HEK293 (cell line): ENCODE results near the gene MPG.

Experiments used
- ZNF280D ChIP-seq: fragments of 450-650 bp; formaldehyde crosslinking; IDR thresholded peaks from 2 replicates; pipeline ENCODE4 v1.5.1; 2016; ENCODE audit warnings: missing biosample characterization, missing genetic modification characterization
- ZNF362 ChIP-seq: fragments of 450-650 bp; formaldehyde crosslinking; IDR thresholded peaks from 2 replicates; pipeline ENCODE4 v1.5.1; 2016; ENCODE audit warnings: missing biosample characterization, missing genetic modification characterization
- ZSCAN5A ChIP-seq: fragments of 450-650 bp; formaldehyde crosslinking; IDR thresholded peaks from 2 replicates; pipeline ENCODE4 v1.5.1; 2016; ENCODE audit warnings: missing biosample characterization, missing genetic modification characterization

- TF ChIP-seq ZNF362 (no peak), ZSCAN5A (tag by site-specific recombination) (no peak), ZNF280D (tag by site-specific recombination) (no peak)
Observed at GRCh38 chr16:85407-85782, 7.4 kb downstream of the MPG start.
